BLaER1 treated with 17β-estradiol and CSF1 and Interleukin-3, amounts not matched to agents 10 nM and 100 nM (cell line): ENCODE measurements around the gene PTDSS2.
A peak's percentile ranks its signal among the peaks of the same experiment; 100 is the strongest.

Source experiments
- H3K27ac ChIP-seq, 11 experiments: shearing (Covaris generic); formaldehyde crosslinking; 2 replicates each; pipeline ENCODE4 v1.8.1; 2022
- H3K27me3 ChIP-seq, 11 experiments: shearing (Covaris generic); formaldehyde crosslinking; 2 replicates each; pipeline ENCODE4 v1.8.1; 2022
- H3K36me3 ChIP-seq, 11 experiments: shearing (Covaris generic); formaldehyde crosslinking; 2 replicates each; pipeline ENCODE4 v1.8.1; 2022
- H3K4me1 ChIP-seq, 10 experiments: shearing (Covaris generic); formaldehyde crosslinking; 2 replicates each; pipeline ENCODE4 v1.8.1; 2022
- H3K4me2 ChIP-seq, 11 experiments: shearing (Covaris generic); formaldehyde crosslinking; 2 replicates each; pipeline ENCODE4 v1.8.1; 2022
- H3K4me3 ChIP-seq, 10 experiments: shearing (Covaris generic); formaldehyde crosslinking; 2 replicates each; pipeline ENCODE4 v1.8.1; 2022
- H3K9ac ChIP-seq, 11 experiments: shearing (Covaris generic); formaldehyde crosslinking; 2 replicates each; pipeline ENCODE4 v1.8.1; 2022
- H3K9me3 ChIP-seq, 11 experiments: shearing (Covaris generic); formaldehyde crosslinking; replicated peaks in 1 of 11; 2 replicates each; pipeline ENCODE4 v1.8.1; 2022
- H4K20me1 ChIP-seq, 11 experiments: shearing (Covaris generic); formaldehyde crosslinking; 2 replicates each; pipeline ENCODE4 v1.8.1; 2022
- Cebpa-rat ChIP-seq, 11 experiments: shearing (Covaris generic); IDR thresholded peaks; 2 replicates each; pipeline ENCODE4 v1.8.1; 2022

Gene PTDSS2

DNA sequence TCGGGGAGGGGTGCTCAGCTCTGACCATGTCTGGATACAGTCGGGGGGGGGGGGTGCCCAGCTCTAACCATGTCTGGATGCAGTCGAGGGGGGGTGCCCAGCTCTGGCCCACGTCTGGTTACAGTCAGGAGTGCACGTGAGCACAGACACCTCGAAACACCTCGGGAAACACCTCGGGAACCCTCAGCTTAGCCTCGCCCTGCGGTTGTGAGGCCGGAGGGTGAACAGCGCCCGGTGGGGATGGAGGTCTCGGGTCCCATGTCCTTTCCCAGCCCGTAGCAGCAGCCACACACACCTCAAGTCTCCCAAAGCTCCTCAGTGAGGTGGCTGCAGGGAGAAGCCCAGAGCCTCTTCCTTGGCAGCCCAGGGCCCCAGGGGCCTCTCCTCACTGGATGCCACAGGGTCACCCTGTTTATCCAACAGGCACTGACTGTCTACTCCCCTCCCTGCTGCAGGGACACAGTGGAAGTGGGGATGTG, 37.4 kb upstream of the PTDSS2 start:
- peak overlapping the region in 6 of 11 experiments; percentile 27 to 51 (median 44); a peak in 6 of 22 replicates for H3K9ac ChIP-seq
- H3K4me1 ChIP-seq = peaks cover 32 to 73% (median 70%) of the 10 kb centered on the region in 10 experiments
- H3K9me3 ChIP-seq = no peaks in the 10 kb centered on the region
- H3K27me3 ChIP-seq = peaks cover 0 to 7% (median 0%) of the 10 kb centered on the region in 11 experiments; a peak in 4 of 22 replicates
- H4K20me1 ChIP-seq = peaks cover 0 to 24% (median 0%) of the 10 kb centered on the region in 11 experiments; a peak in 4 of 22 replicates
- TF ChIP-seq Cebpa-rat (IDR thresholded peaks at IDR 0.05) = 0 out of 22 replicates have a peak, but pooled peaks of 1 of the 11 experiments have one; percentile 8
- H3K36me3 ChIP-seq = no peaks in the 10 kb centered on the region
- peak overlapping the region in 1 of 10 experiments; percentile 66; a peak in 3 of 20 replicates for H3K4me3 ChIP-seq
- peak overlapping the region in 4 of 11 experiments; percentile 20 to 45 (median 38); a peak in 7 of 22 replicates for H3K27ac ChIP-seq
- peak overlapping the region; percentile 28 to 100 (median 99); a peak in 19 of 22 replicates for H3K4me2 ChIP-seq

- H3K9me3 ChIP-seq = no peaks in the 10 kb centered on the region
- H3K9ac ChIP-seq = peak overlapping the region in 7 of 11 experiments; percentile 27 to 51 (median 44); a peak in 8 of 22 replicates
- peaks cover 33 to 70% (median 66%) of the 10 kb centered on the region in 10 experiments for H3K4me1 ChIP-seq
- H3K4me3 ChIP-seq = peak overlapping the region in 3 of 10 experiments; percentile 23 to 81 (median 66); a peak in 4 of 20 replicates
- peak overlapping the region; percentile 28 to 100 (median 99) for H3K4me2 ChIP-seq
- H3K36me3 ChIP-seq = no peaks in the 10 kb centered on the region
- TF ChIP-seq Cebpa-rat (IDR thresholded peaks at IDR 0.05) = no peak
- H3K27me3 ChIP-seq = peaks cover 0 to 10% (median 0%) of the 10 kb centered on the region in 11 experiments; a peak in 4 of 22 replicates
- H4K20me1 ChIP-seq = peaks cover 0 to 24% (median 0%) of the 10 kb centered on the region in 11 experiments; a peak in 4 of 22 replicates
- H3K27ac ChIP-seq = peak overlapping the region in 5 of 11 experiments; percentile 12 to 45 (median 34); a peak in 8 of 22 replicates
Measured at GRCh38 chr11:413120-414081, 36.7 kb upstream of the PTDSS2 start.

GRCh38 chr11:414318-414857, 35.7 kb upstream of the PTDSS2 start:
- peak overlapping the region; percentile 96 to 100 (median 99) for H3K4me2 ChIP-seq
- H3K9me3 ChIP-seq = no peaks in the 10 kb centered on the region
- TF ChIP-seq Cebpa-rat (IDR thresholded peaks at IDR 0.05) = no peak
- no peaks in the 10 kb centered on the region for H3K36me3 ChIP-seq
- peaks cover 0 to 10% (median 0%) of the 10 kb centered on the region in 11 experiments; a peak in 4 of 22 replicates for H3K27me3 ChIP-seq
- peak overlapping the region; percentile 59 to 81 (median 66) for H3K4me3 ChIP-seq
- H3K4me1 ChIP-seq = peaks cover 33 to 60% (median 56%) of the 10 kb centered on the region in 10 experiments
- H3K27ac ChIP-seq = peak overlapping the region in 9 of 11 experiments; percentile 48 to 85 (median 74); a peak in 18 of 22 replicates
- H3K9ac ChIP-seq = peak overlapping the region; percentile 15 to 84 (median 73); a peak in 20 of 22 replicates
- H4K20me1 ChIP-seq = peaks cover 0 to 15% (median 0%) of the 10 kb centered on the region in 11 experiments; a peak in 4 of 22 replicates

DNA sequence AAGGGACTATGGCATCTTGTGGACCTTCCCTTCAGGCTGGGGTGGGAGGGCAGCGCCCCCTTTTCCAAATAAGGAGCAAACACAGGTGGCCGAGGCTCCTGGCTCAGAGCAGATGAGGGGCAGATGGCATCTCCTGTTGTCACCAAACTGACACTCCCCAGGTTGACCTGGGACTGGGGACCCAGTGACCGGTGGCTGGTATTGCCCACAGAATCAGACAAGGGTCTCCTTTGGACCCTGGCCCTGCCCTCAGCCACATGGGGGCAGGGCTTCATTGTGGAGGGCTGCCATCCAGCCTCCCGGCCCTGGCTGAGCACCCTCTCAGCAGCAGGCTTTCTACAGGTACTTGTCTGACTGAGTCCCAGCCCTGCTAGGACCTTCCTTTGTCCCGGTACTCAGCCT, 34.4 kb upstream of the PTDSS2 start:
- Histone ChIP-seq H3K27me3 (peaks cover 0 to 10% (median 0%) of the 10 kb centered on the region in 11 experiments; a peak in 4 of 22 replicates), H3K27ac (peak overlapping the region; percentile 73 to 96 (median 85); a peak in 21 of 22 replicates), H3K4me2 (peak overlapping the region; percentile 96 to 100 (median 100)), H3K4me3 (peak overlapping the region; percentile 59 to 81 (median 68)), H3K4me1 (peaks cover 33 to 53% (median 48%) of the 10 kb centered on the region in 10 experiments), H3K36me3 (no peaks in the 10 kb centered on the region), H3K9me3 (no peaks in the 10 kb centered on the region), H3K9ac (peak overlapping the region; percentile 76 to 93 (median 85)), H4K20me1 (peaks cover 0 to 7% (median 0%) of the 10 kb centered on the region in 11 experiments; a peak in 2 of 22 replicates)
- TF ChIP-seq Cebpa-rat (IDR thresholded peaks at IDR 0.05) = no peak

DNA sequence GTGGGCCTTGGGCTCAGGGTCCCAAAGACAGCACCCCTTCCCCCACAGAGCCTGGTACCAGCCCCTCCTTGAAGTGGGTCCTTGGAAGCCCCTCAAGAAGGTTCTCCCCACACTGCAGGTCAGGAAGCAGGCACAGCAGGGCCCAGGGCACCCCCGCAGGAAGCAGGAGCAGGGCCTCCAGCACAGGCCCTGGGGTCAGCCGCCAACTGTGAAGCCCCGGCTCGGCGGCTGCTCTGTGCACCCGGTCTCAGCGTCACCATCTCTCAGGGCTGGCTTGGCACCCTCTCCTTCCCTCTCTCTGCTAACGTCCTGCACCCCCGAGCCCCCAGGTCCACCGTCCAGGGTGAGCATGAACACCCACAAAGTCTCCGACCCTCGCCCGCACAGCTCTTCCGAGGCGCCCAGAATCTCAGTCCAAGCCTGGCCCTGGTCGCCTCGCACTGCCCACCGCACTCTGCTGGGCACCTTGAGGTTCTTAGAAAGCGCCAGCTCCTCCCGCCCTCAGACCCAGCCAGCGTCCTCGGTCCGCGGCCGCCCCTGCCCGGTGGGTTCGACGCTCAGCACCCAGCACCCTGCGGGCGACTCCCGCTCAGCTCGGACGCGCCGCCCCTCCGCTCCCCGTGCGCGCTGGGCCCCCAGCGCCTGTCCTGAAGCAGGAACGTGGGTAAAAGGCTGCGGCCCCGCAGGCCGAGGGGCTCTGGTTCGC, 33.9 kb upstream of the PTDSS2 start:
- peak overlapping the region; percentile 73 to 96 (median 85) for H3K27ac ChIP-seq
- no peak for TF ChIP-seq Cebpa-rat (IDR thresholded peaks at IDR 0.05)
- H3K36me3 ChIP-seq = no peaks in the 10 kb centered on the region
- H3K4me1 ChIP-seq = peaks cover 33 to 53% (median 48%) of the 10 kb centered on the region in 10 experiments
- H4K20me1 ChIP-seq = peaks cover 0 to 7% (median 0%) of the 10 kb centered on the region in 11 experiments; a peak in 2 of 22 replicates
- H3K4me2 ChIP-seq = peak overlapping the region; percentile 96 to 100 (median 100)
- H3K27me3 ChIP-seq = peaks cover 0 to 10% (median 0%) of the 10 kb centered on the region in 11 experiments; a peak in 4 of 22 replicates
- peak overlapping the region; percentile 59 to 81 (median 68) for H3K4me3 ChIP-seq
- H3K9ac ChIP-seq = peak overlapping the region; percentile 76 to 93 (median 85)
- H3K9me3 ChIP-seq = no peaks in the 10 kb centered on the region

DNA sequence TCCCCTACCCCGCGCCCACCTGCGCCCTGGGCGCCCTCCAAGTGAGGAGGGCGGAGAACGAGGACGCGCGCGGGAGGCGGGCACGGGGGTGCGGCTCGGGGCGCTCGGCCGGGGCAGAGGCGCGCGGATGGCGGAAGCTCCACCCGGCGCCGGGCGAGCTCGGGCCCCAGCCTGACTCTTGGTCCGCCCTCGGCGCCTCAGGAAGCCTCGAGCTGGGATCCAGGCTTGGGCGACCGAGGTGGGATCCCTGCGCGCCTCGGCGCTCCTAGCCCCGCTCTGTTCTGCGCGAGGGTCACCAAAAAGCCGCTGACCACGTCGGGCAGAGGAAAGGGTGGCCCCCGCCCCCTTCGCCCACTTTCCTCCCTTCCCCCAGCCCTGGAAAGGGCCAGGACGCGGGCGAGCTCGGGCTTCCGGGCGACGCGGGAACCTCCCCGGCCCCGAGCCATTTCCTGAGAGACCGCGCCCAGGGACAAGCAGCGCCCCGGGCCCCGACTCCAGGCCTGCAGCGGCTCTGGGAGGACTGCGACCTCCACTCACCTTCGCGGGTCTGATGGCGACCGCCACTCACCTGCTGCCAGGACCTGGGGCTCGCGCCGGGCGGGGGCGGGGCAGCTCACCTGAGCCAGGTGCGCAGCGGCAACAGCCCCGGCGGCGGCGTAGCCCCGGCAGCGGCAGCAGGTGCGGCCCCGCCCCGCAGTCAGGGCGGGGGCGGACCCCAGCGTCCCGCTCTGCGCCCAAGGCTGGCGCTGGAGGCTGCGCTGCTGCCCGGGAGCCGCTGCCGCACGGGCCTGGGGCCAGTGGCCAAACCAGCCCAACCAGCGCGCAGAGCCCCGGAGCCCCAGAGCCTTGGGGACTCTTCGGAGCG, 33.1 kb upstream of the PTDSS2 start:
- Histone ChIP-seq H3K9ac (peak overlapping the region; percentile 76 to 93 (median 85)), H3K27ac (peak overlapping the region; percentile 73 to 96 (median 85)), H3K36me3 (no peaks in the 10 kb centered on the region), H4K20me1 (peaks cover 0 to 7% (median 0%) of the 10 kb centered on the region in 11 experiments; a peak in 2 of 22 replicates), H3K4me2 (peak overlapping the region; percentile 96 to 100 (median 100)), H3K4me3 (peak overlapping the region; percentile 59 to 81 (median 68)), H3K4me1 (peaks cover 33 to 53% (median 48%) of the 10 kb centered on the region in 10 experiments), H3K9me3 (no peaks in the 10 kb centered on the region), H3K27me3 (peaks cover 0 to 10% (median 0%) of the 10 kb centered on the region in 11 experiments; a peak in 4 of 22 replicates)
- TF ChIP-seq Cebpa-rat (IDR thresholded peaks at IDR 0.05) = no peak
